Left lobe of liver (tissue), 2 donors: ENCODE measurements around the gene ADGRV1. TPM values are rescaled to one million over a fixed set of nuclear protein-coding genes. Genes with fewer than 3 reads are reported as not detected.
"Not testable (repeated sequence)": the region's sequence is repeated elsewhere in the genome, so short reads cannot be mapped to it uniquely, and the experiment has no call there.

ENCODE experiments used
- ATAC-seq: fragments of 200-7000 bp; cut with Tn5 transposase; one replicate; pipeline ENCODE4 v1.9.1; 2020; ENCODE audit warnings: mild to moderate bottlenecking, moderate library complexity
- DNase-seq: peaks from one replicate; pipeline ENCODE4 v3.0.0-alpha.2; 2020; ENCODE audit warnings: low spot score
- total RNA-seq: library from RNA; stranded (reverse); gene quantifications from one replicate; pipeline ENCODE4 v1.2.1, GENCODE V29; 2021
- donor health status: DM: no; HTN: no; CAD: no; lungs with moderate emphysema.
- donor health status: DM: no; HTN: yes; CAD: no.

Gene ADGRV1
- total RNA-seq, 1 donor from 2014 or later, result 9.3 TPM

GRCh38 chr5:90894866-90895420, 336.3 kb downstream of the ADGRV1 start:
- DNase-seq (no peak), ATAC-seq (no peak)

- ATAC-seq (no peak), DNase-seq (no peak)
These were observed 339.0 kb downstream of the ADGRV1 start for GRCh38 chr5:90897618-90898017.

- DNase-seq (no peak), ATAC-seq (no peak)
These were observed 339.9 kb downstream of the ADGRV1 start for GRCh38 chr5:90898326-90899013.

- DNase-seq (peak; percentile 68), ATAC-seq (peak; percentile 74)
These were observed 340.5 kb downstream of the ADGRV1 start for GRCh38 chr5:90899014-90899604.

- DNase-seq, result no peak
- ATAC-seq, result peak; percentile 64
These were observed 342.7 kb downstream of the ADGRV1 start for GRCh38 chr5:90901261-90901660.

GRCh38 chr5:90902170-90902569, 343.6 kb downstream of the ADGRV1 start:
- DNase-seq (no peak), ATAC-seq (peak; percentile 50)

GRCh38 chr5:90902651-90903386, 344.2 kb downstream of the ADGRV1 start:
- ATAC-seq (no peak), DNase-seq (no peak)

GRCh38 chr5:90909101-90909503, 350.5 kb downstream of the ADGRV1 start:
- DNase-seq (no peak), ATAC-seq (peak; percentile 69)

- DNase-seq (no peak), ATAC-seq (no peak)
These were observed 351.3 kb downstream of the ADGRV1 start for GRCh38 chr5:90909940-90910339.

- no peak for DNase-seq
- ATAC-seq, result peak; percentile 77
These were observed 352.6 kb downstream of the ADGRV1 start for GRCh38 chr5:90911169-90911568.

GRCh38 chr5:90912476-90912875, 353.9 kb downstream of the ADGRV1 start:
- ATAC-seq, result no peak
- no peak for DNase-seq

GRCh38 chr5:90915393-90915792, 356.8 kb downstream of the ADGRV1 start:
- ATAC-seq (peak; percentile 71), DNase-seq (peak; percentile 59)

GRCh38 chr5:90916947-90917800, 358.6 kb downstream of the ADGRV1 start:
- ATAC-seq (peak; percentile 53), DNase-seq (no peak)

GRCh38 chr5:90917928-90918668, 359.5 kb downstream of the ADGRV1 start:
- DNase-seq (no peak), ATAC-seq (peak; percentile 54)

- ATAC-seq (peak; percentile 58), DNase-seq (no peak)
These were observed 362.9 kb downstream of the ADGRV1 start for GRCh38 chr5:90921418-90921973.

- ATAC-seq, DNase-seq: not testable (repeated sequence)
These were observed 365.6 kb downstream of the ADGRV1 start for GRCh38 chr5:90924222-90924621.

- ATAC-seq, DNase-seq: not testable (repeated sequence)
These were observed 370.6 kb downstream of the ADGRV1 start for GRCh38 chr5:90929013-90929839.

GRCh38 chr5:90930062-90930461, 371.5 kb downstream of the ADGRV1 start:
- DNase-seq (no peak), ATAC-seq (peak; percentile 58)
